ENCODE data around the gene RELL2.

Gene RELL2

GRCh38 chr5:141681295-141681694 is 44.5 kb downstream of the RELL2 start:
- DNase-seq = no peak

DNA sequence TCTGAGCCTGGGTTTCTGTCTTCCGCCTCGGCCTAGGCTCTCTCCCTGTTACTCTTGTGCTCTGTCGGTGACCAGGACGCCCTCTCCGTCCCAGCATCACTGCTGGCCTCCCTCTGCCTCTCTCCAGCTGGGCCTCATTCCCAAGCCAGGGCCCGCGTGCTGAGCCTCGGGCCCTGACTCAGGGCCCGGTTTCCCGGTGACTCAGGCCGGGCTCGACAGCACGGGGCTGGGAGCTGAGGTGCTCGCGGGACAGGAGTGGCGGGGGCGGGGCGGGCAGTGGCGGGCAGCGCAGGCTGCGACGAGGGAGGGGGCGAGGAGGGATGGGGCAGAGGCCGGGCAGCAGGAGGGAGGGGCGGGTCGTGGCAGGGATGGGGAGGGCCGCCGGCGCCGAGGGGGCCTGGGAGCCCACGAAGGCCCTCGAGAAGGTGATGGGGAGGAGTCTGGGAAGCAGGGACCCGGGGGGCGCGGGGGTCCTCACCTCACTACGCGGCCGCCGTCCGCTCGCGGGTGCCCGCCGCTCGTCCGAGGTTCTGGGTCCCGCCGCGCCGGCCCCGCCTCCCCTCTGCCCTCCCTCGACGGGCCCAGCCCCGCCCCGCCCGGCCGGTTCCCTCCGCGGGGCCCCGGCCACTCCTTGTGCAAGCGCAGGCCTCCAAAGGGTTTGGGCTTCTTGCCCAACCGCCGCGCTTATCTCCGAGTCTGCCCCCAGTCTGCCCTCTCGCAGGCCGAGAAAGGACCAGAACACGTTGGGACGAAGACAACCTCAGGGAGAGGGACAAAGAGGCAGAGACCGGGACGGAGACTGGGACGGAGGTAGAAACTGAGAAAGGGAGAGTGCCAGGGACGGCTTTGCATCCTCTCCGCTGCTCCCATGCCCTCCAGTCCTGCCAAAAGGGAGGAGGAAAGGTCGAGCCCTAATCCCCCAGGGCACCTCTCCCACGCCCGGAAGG is 45.2 kb downstream of the RELL2 start, which contains the start of gene ARAP3:
Gene ARAP3, minus strand, starts transcription at position 536 of the 947 bp plus-strand sequence. CDS start 1,744 bp downstream, outside the sequence.
- DNase-seq = no peak

DNA sequence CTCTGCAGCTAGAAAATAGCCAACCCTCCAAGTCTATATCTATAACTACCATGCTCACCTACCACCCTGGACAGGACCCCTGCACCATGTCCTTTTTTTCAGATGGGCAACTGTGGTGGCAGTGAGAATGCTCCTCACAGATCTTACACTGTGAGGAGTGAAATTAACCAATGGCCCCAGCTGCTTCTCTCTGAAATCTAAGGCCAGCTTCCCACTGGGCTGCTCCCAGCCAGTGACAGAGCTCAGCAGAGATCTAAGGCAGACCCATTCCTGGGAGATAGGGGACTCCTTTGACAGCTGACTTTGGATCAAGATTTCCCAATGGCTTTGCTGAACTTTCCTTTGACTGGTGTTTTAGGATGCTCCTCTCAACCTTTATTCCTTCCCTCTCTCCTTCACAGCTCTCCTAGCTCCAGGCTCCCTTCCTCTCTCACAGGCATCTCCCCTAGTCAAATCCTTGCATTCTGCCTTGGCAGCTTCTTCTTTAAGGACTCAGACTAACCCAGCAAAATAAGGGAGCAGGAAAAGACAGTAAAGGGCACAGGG is 46.9 kb downstream of the RELL2 start:
- DNase-seq = no peak

- DNase-seq = no peak
Observed at GRCh38 chr5:141685591-141685990, 48.8 kb downstream of the RELL2 start.

GRCh38 chr5:141686648-141687416 is 50.0 kb downstream of the RELL2 start:
- DNase-seq = no peak
